ENCODE measurements around the gene CNPY3.

Gene CNPY3

GRCh38 chr6:42973926-42974325, 44.6 kb downstream of the CNPY3 start:
- Histone ChIP-seq H3K4me2 (ENCODE audit: insufficient read depth, low read length) (no peak overlapping the region), H3K79me2 (ENCODE audit: insufficient read depth, low read length) (peaks cover 21% of the 10 kb centered on the region), H3K27me3 (ENCODE audit: insufficient read depth, low read length, poor library complexity) (no peaks in the 10 kb centered on the region), H2AFZ (ENCODE audit: low read depth, low read length) (no peak overlapping the region), H3K36me3 (ENCODE audit: insufficient read depth, low read length) (peaks cover 18% of the 10 kb centered on the region), H3K4me3 (ENCODE audit: low read depth in 1 of 2, low read length in 2 of 2) (no peak overlapping the region), H3K9me3 (ENCODE audit: insufficient read depth, low read length, severe bottlenecking) (no peaks in the 10 kb centered on the region), H3K9ac (ENCODE audit: low read depth, low read length) (no peak overlapping the region), H3K27ac (ENCODE audit: low read length) (no peak overlapping the region), H3K4me1 (ENCODE audit: insufficient read depth, low read length) (peaks cover 21% of the 10 kb centered on the region), H4K20me1 (ENCODE audit: insufficient read depth, low read length) (peaks cover 8% of the 10 kb centered on the region; the same call in 1 of the 2 replicates)
- TF ChIP-seq, protein P1, sequence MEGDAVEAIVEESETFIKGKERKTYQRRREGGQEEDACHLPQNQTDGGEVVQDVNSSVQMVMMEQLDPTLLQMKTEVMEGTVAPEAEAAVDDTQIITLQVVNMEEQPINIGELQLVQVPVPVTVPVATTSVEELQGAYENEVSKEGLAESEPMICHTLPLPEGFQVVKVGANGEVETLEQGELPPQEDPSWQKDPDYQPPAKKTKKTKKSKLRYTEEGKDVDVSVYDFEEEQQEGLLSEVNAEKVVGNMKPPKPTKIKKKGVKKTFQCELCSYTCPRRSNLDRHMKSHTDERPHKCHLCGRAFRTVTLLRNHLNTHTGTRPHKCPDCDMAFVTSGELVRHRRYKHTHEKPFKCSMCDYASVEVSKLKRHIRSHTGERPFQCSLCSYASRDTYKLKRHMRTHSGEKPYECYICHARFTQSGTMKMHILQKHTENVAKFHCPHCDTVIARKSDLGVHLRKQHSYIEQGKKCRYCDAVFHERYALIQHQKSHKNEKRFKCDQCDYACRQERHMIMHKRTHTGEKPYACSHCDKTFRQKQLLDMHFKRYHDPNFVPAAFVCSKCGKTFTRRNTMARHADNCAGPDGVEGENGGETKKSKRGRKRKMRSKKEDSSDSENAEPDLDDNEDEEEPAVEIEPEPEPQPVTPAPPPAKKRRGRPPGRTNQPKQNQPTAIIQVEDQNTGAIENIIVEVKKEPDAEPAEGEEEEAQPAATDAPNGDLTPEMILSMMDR (IDR thresholded peaks at IDR 0.05; ENCODE audit: borderline replicate concordance, extremely low read depth, low read length, poor library complexity, severe bottlenecking), result no peak
- no peak for TF ChIP-seq EZH2 (IDR thresholded peaks at IDR 0.05; ENCODE audit: borderline replicate concordance, low read depth, low read length, severe bottlenecking)
- ATAC-seq (ENCODE audit: insufficient read depth, low read depth) (no peak), DNase-seq (no peak)

GRCh38 chr6:42974919-42975505, 45.7 kb downstream of the CNPY3 start:
- Histone ChIP-seq H3K9ac (ENCODE audit: low read depth, low read length) (no peak overlapping the region), H3K27me3 (ENCODE audit: insufficient read depth, low read length, poor library complexity) (no peaks in the 10 kb centered on the region), H3K4me1 (ENCODE audit: insufficient read depth, low read length) (peaks cover 29% of the 10 kb centered on the region), H3K79me2 (ENCODE audit: insufficient read depth, low read length) (peaks cover 32% of the 10 kb centered on the region), H3K9me3 (ENCODE audit: insufficient read depth, low read length, severe bottlenecking) (no peaks in the 10 kb centered on the region), H3K27ac (ENCODE audit: low read length) (no peak overlapping the region), H2AFZ (ENCODE audit: low read depth, low read length) (no peak overlapping the region), H3K4me3 (ENCODE audit: low read depth in 1 of 2, low read length in 2 of 2) (no peak overlapping the region), H4K20me1 (ENCODE audit: insufficient read depth, low read length) (peaks cover 8% of the 10 kb centered on the region; the same call in 1 of the 2 replicates), H3K36me3 (ENCODE audit: insufficient read depth, low read length) (peaks cover 11% of the 10 kb centered on the region), H3K4me2 (ENCODE audit: insufficient read depth, low read length) (no peak overlapping the region)
- DNase-seq, result no peak
- no peak for ATAC-seq (ENCODE audit: insufficient read depth, low read depth)
- no peak for TF ChIP-seq EZH2 (IDR thresholded peaks at IDR 0.05; ENCODE audit: borderline replicate concordance, low read depth, low read length, severe bottlenecking)
- TF ChIP-seq, protein P1 (IDR thresholded peaks at IDR 0.05; ENCODE audit: borderline replicate concordance, extremely low read depth, low read length, poor library complexity, severe bottlenecking), result no peak

GRCh38 chr6:42978487-42978838, 49.2 kb downstream of the CNPY3 start:
- TF ChIP-seq, protein P1 (IDR thresholded peaks at IDR 0.05; ENCODE audit: borderline replicate concordance, extremely low read depth, low read length, poor library complexity, severe bottlenecking), result no peak
- no peak for TF ChIP-seq EZH2 (IDR thresholded peaks at IDR 0.05; ENCODE audit: borderline replicate concordance, low read depth, low read length, severe bottlenecking)
- peak overlapping the region; percentile 92 to 96 for H3K4me3 ChIP-seq (ENCODE audit: low read depth in 1 of 2, low read length in 2 of 2)
- H3K9me3 ChIP-seq (ENCODE audit: insufficient read depth, low read length, severe bottlenecking), result no peaks in the 10 kb centered on the region
- H3K27ac ChIP-seq (ENCODE audit: low read length), result peak overlapping the region; percentile 87
- no peaks in the 10 kb centered on the region for H3K27me3 ChIP-seq (ENCODE audit: insufficient read depth, low read length, poor library complexity)
- H3K4me1 ChIP-seq (ENCODE audit: insufficient read depth, low read length), result peaks cover 37% of the 10 kb centered on the region
- peak overlapping the region; percentile 87 for H2AFZ ChIP-seq (ENCODE audit: low read depth, low read length)
- peaks cover 35% of the 10 kb centered on the region for H3K79me2 ChIP-seq (ENCODE audit: insufficient read depth, low read length)
- H3K4me2 ChIP-seq (ENCODE audit: insufficient read depth, low read length), result peak overlapping the region; percentile 79
- H4K20me1 ChIP-seq (ENCODE audit: insufficient read depth, low read length), result peaks cover 6% of the 10 kb centered on the region; the same call in 1 of the 2 replicates
- peaks cover 7% of the 10 kb centered on the region for H3K36me3 ChIP-seq (ENCODE audit: insufficient read depth, low read length)
- ATAC-seq (ENCODE audit: insufficient read depth, low read depth), result no peak
- peak; percentile 20 for DNase-seq
- H3K9ac ChIP-seq (ENCODE audit: low read depth, low read length), result peak overlapping the region; percentile 93
